ENCODE results near the gene SLC6A9. TPM values are rescaled to one million over a fixed set of nuclear protein-coding genes. Genes with fewer than 3 reads are reported as not detected.

Gene SLC6A9
- total and polyA plus RNA-seq, 4 donors, result 0.57 to 47.7 (median 3.6) TPM

- H3K27ac ChIP-seq (ENCODE audit: low read depth in 1 of 2, low read length in 2 of 2), result no peak overlapping the region
- H3K9me3 ChIP-seq (ENCODE audit: control insufficient read depth in 4 of 4, low read length in 3 of 4), result no peaks in the 10 kb centered on the region
- no peak for TF ChIP-seq TAF1 (conservative IDR thresholded peaks at IDR 0.05)
- no peak for TF ChIP-seq HNF4G (IDR thresholded peaks at IDR 0.05)
- no peak for TF ChIP-seq ATF3 (IDR thresholded peaks at IDR 0.05)
- H3K4me3 ChIP-seq (ENCODE audit: low read depth in 1 of 3, low read length in 3 of 3), result peak overlapping the region; percentile 79 to 98 (median 89)
- peaks cover 3 to 29% (median 20%) of the 10 kb centered on the region in 4 donors for H3K4me1 ChIP-seq (ENCODE audit: control insufficient read depth in 4 of 4, insufficient read depth in 4 of 4, low read length in 3 of 4)
- DNase-seq (ENCODE audit: low spot score), result no peak
- H3K36me3 ChIP-seq (ENCODE audit: control insufficient read depth in 4 of 4, insufficient read depth in 3 of 4, low read depth in 1 of 4, low read length in 3 of 4), result peaks cover 0 to 20% (median 5%) of the 10 kb centered on the region in 4 donors
- H3K27me3 ChIP-seq (ENCODE audit: control insufficient read depth in 4 of 4, insufficient read depth in 4 of 4, low read length in 3 of 4), result no peaks in the 10 kb centered on the region
- H3K9ac ChIP-seq (ENCODE audit: low read depth in 1 of 2, low read length in 2 of 2), result peak overlapping the region; percentile 0 to 13
- WGBS, result 60% methylated on average over 5 of the region's 5 CpGs
Measured at GRCh38 chr1:43970502-43970901, 60.8 kb downstream of the SLC6A9 start.

GRCh38 chr1:43969746-43970466, 61.4 kb downstream of the SLC6A9 start, which contains the start of gene DPH2:
DPH2 (plus strand) TSS chr1:43970010; CDS start chr1:43970176, 166 bp downstream.
- H3K4me1 ChIP-seq (ENCODE audit: control insufficient read depth in 4 of 4, insufficient read depth in 4 of 4, low read length in 3 of 4), result peaks cover 3 to 27% (median 19%) of the 10 kb centered on the region in 4 donors
- H3K4me3 ChIP-seq (ENCODE audit: low read depth in 1 of 3, low read length in 3 of 3), result peak within 1 kb of the TSS; percentile 79 to 98 (median 89)
- H3K27me3 ChIP-seq (ENCODE audit: control insufficient read depth in 4 of 4, insufficient read depth in 4 of 4, low read length in 3 of 4), result no peaks in the 10 kb centered on the region
- no peak within 1 kb of the TSS for H3K27ac ChIP-seq (ENCODE audit: low read depth in 1 of 2, low read length in 2 of 2)
- no peaks in the 10 kb centered on the region for H3K9me3 ChIP-seq (ENCODE audit: control insufficient read depth in 4 of 4, low read length in 3 of 4)
- peak; percentile 95 for DNase-seq (ENCODE audit: low spot score)
- WGBS, result under 1% methylated on average over 47 of the region's 47 CpGs
- TF ChIP-seq HNF4G (IDR thresholded peaks at IDR 0.05) (no peak), SP1 (IDR thresholded peaks at IDR 0.05) (peak; percentile 59), JUND (IDR thresholded peaks at IDR 0.05) (no peak), FOXA1 (IDR thresholded peaks at IDR 0.05) (no peak), ATF3 (IDR thresholded peaks at IDR 0.05) (no peak), EGR1 (IDR thresholded peaks at IDR 0.05; ENCODE audit: low read depth in 2 of 2) (no peak), HNF4A (conservative IDR thresholded peaks at IDR 0.05) (no peak), REST (IDR thresholded peaks at IDR 0.05) (peak; percentile 79), RXRA (IDR thresholded peaks at IDR 0.05) (no peak), TAF1 (conservative IDR thresholded peaks at IDR 0.05) (no peak), CTCF (IDR thresholded peaks at IDR 0.05; ENCODE audit: low read depth, low read length, missing input control) (no peak), ZBTB33 (IDR thresholded peaks at IDR 0.05) (no peak), NR2F2 (IDR thresholded peaks at IDR 0.05) (no peak), YY1 (IDR thresholded peaks at IDR 0.05) (peak; percentile 69), MAX (IDR thresholded peaks at IDR 0.05) (peak; percentile 93), FOXA2 (IDR thresholded peaks at IDR 0.05) (no peak), GABPA (IDR thresholded peaks at IDR 0.05 in 1 of 2, conservative IDR thresholded peaks at IDR 0.05 in 1 of 2) (peak; percentile 76 to 94), RAD21 (IDR thresholded peaks at IDR 0.05) (no peak)
- H3K9ac ChIP-seq (ENCODE audit: low read depth in 1 of 2, low read length in 2 of 2), result peak within 1 kb of the TSS; percentile 0 to 13
- peaks cover 0 to 23% (median 5%) of the 10 kb centered on the region in 4 donors for H3K36me3 ChIP-seq (ENCODE audit: control insufficient read depth in 4 of 4, insufficient read depth in 3 of 4, low read depth in 1 of 4, low read length in 3 of 4)

Data from liver (tissue), 9 donors.